ENCODE results near the gene CC2D1A. TPM values are rescaled to one million over a fixed set of nuclear protein-coding genes. Genes with fewer than 3 reads are reported as not detected.

Gene CC2D1A
- total RNA-seq, 1 donor from 2014 or later: 22.6 TPM

- Histone ChIP-seq H2AFZ (ENCODE audit: low read depth, low read length) (peak within 1 kb of the TSS; percentile 36), H3K36me3 (ENCODE audit: insufficient read depth, low read length) (no peaks in the 10 kb centered on the region), H4K20me1 (ENCODE audit: insufficient read depth, low read length) (peaks cover 7% of the 10 kb centered on the region), H3K9me3 (ENCODE audit: insufficient read depth, low read depth, low read length) (no peaks in the 10 kb centered on the region), H3K27me3 (ENCODE audit: insufficient read depth, low read length) (peaks cover 8% of the 10 kb centered on the region), H3K4me2 (ENCODE audit: low read length) (peak within 1 kb of the TSS; percentile 79), H3K9ac (ENCODE audit: low read length) (no peak within 1 kb of the TSS), H3K79me2 (ENCODE audit: insufficient read depth, low read length) (no peaks in the 10 kb centered on the region), H3K4me1 (ENCODE audit: insufficient read depth, low read length) (peaks cover 9% of the 10 kb centered on the region), H3K4me3 (ENCODE audit: insufficient read depth, low read depth, low read length) (peak within 1 kb of the TSS; percentile 29), H3K27ac (ENCODE audit: low read depth, low read length) (no peak within 1 kb of the TSS)
- FAIRE-seq (no peak), DNase-seq (ENCODE audit: low read depth) (peak; percentile 78)
- Mint-ChIP-seq H3K4me3 (ENCODE audit: unreplicated experiment) (no peak within 1 kb of the TSS), H3K4me1 (ENCODE audit: low read depth, unreplicated experiment) (peaks cover 2% of the 10 kb centered on the region), H3K27me3 (ENCODE audit: low read depth, unreplicated experiment) (peaks cover 7% of the 10 kb centered on the region), H3K9me3 (ENCODE audit: unreplicated experiment) (peaks cover 4% of the 10 kb centered on the region), H3K27ac (ENCODE audit: unreplicated experiment) (no peak within 1 kb of the TSS), H3K36me3 (ENCODE audit: low read depth, unreplicated experiment) (no peaks in the 10 kb centered on the region)
- TF ChIP-seq EZH2 (IDR thresholded peaks at IDR 0.05; ENCODE audit: insufficient read depth, low read length) (no peak), CTCF (IDR thresholded peaks at IDR 0.05; ENCODE audit: insufficient read depth, low read depth, low read length) (no peak)
These were observed 32.5 kb downstream of the CC2D1A start, which contains the start of gene PODNL1 for GRCh38 chr19:13938301-13939064. PODNL1 (minus strand) TSS chr19:13938417; CDS start chr19:13938181, 236 bp downstream.

- no peak overlapping the region for H3K4me3 Mint-ChIP-seq (ENCODE audit: unreplicated experiment)
These were observed 36.2 kb downstream of the CC2D1A start for GRCh38 chr19:13942023-13942684.

More at GRCh38 chr19:13942023-13942684, 36.2 kb downstream of the CC2D1A start:
- Histone ChIP-seq H2AFZ (ENCODE audit: low read depth, low read length) (no peak overlapping the region), H3K27ac (ENCODE audit: low read depth, low read length) (no peak overlapping the region), H3K79me2 (ENCODE audit: insufficient read depth, low read length) (no peaks in the 10 kb centered on the region), H3K9me3 (ENCODE audit: insufficient read depth, low read depth, low read length) (no peaks in the 10 kb centered on the region), H3K9ac (ENCODE audit: low read length) (no peak overlapping the region), H3K4me3 (ENCODE audit: insufficient read depth, low read depth, low read length) (no peak overlapping the region), H3K27me3 (ENCODE audit: insufficient read depth, low read length) (peaks cover 3% of the 10 kb centered on the region), H3K36me3 (ENCODE audit: insufficient read depth, low read length) (no peaks in the 10 kb centered on the region), H4K20me1 (ENCODE audit: insufficient read depth, low read length) (no peaks in the 10 kb centered on the region), H3K4me2 (ENCODE audit: low read length) (no peak overlapping the region), H3K4me1 (ENCODE audit: insufficient read depth, low read length) (peaks cover 9% of the 10 kb centered on the region)
- Mint-ChIP-seq H3K27me3 (ENCODE audit: low read depth, unreplicated experiment) (peaks cover 4% of the 10 kb centered on the region), H3K4me1 (ENCODE audit: low read depth, unreplicated experiment) (peaks cover 2% of the 10 kb centered on the region), H3K9me3 (ENCODE audit: unreplicated experiment) (peaks cover 4% of the 10 kb centered on the region), H3K36me3 (ENCODE audit: low read depth, unreplicated experiment) (no peaks in the 10 kb centered on the region), H3K27ac (ENCODE audit: unreplicated experiment) (no peak overlapping the region)
- TF ChIP-seq EZH2 (IDR thresholded peaks at IDR 0.05; ENCODE audit: insufficient read depth, low read length) (no peak), CTCF (IDR thresholded peaks at IDR 0.05; ENCODE audit: insufficient read depth, low read depth, low read length) (no peak)
- DNase-seq (ENCODE audit: low read depth) (no peak), FAIRE-seq (no peak)

Measured in astrocyte (in vitro differentiated cells and primary cell).